HG02623 (cell line): ENCODE results near the gene NEK10.

Experiments
- ATAC-seq: cut with Tn5 transposase; IDR thresholded peaks from one replicate; pipeline ENCODE4 v1.9.1; 2021; ENCODE audit warnings: moderate library complexity; ENCODE audit not compliant: unreplicated experiment

NEK10 gene

GRCh38 chr3:27252646-27253045 lies 116.5 kb downstream of the NEK10 start:
- no peak for ATAC-seq

- no peak for ATAC-seq
Observed at GRCh38 chr3:27244374-27244773, 124.8 kb downstream of the NEK10 start.

GRCh38 chr3:27239951-27240350 lies 129.2 kb downstream of the NEK10 start:
- ATAC-seq, result no peak

- ATAC-seq, result no peak
Observed at GRCh38 chr3:27228805-27229204, 140.4 kb downstream of the NEK10 start.

- no peak for ATAC-seq
Observed at GRCh38 chr3:27224197-27224596, 145.0 kb downstream of the NEK10 start.

GRCh38 chr3:27221264-27221932 lies 147.8 kb downstream of the NEK10 start:
- no peak for ATAC-seq

- no peak for ATAC-seq
Observed at GRCh38 chr3:27220166-27220565, 149.0 kb downstream of the NEK10 start.

- no peak for ATAC-seq
Observed at GRCh38 chr3:27219127-27219845, 149.9 kb downstream of the NEK10 start.

- no peak for ATAC-seq
Observed at GRCh38 chr3:27216955-27217552, 152.1 kb downstream of the NEK10 start.

- no peak for ATAC-seq
Observed at GRCh38 chr3:27216295-27216855, 152.8 kb downstream of the NEK10 start.

- ATAC-seq, result no peak
Observed at GRCh38 chr3:27213450-27213849, 155.7 kb downstream of the NEK10 start.

- peak; percentile 72 for ATAC-seq
Observed at GRCh38 chr3:27209617-27210264, 159.4 kb downstream of the NEK10 start.

- no peak for ATAC-seq
Observed at GRCh38 chr3:27208961-27209616, 160.1 kb downstream of the NEK10 start.

GRCh38 chr3:27202959-27203358 lies 166.2 kb downstream of the NEK10 start:
- ATAC-seq, result no peak

GRCh38 chr3:27201492-27201891 lies 167.7 kb downstream of the NEK10 start:
- ATAC-seq, result no peak

- ATAC-seq, result no peak
Observed at GRCh38 chr3:27200721-27201489, 168.3 kb downstream of the NEK10 start.

GRCh38 chr3:27194861-27195483 lies 174.2 kb downstream of the NEK10 start:
- no peak for ATAC-seq

- ATAC-seq, result no peak
Observed at GRCh38 chr3:27193056-27193455, 176.1 kb downstream of the NEK10 start.

GRCh38 chr3:27186013-27186412 lies 183.2 kb downstream of the NEK10 start:
- no peak for ATAC-seq
